Kidney tubule cell (primary cell): ENCODE results near the gene ADORA2A.
A peak's percentile ranks its signal among the peaks of the same experiment; 100 is the strongest.

Experiments
- DNase-seq: peaks from one replicate; pipeline ENCODE4 v3.0.0-alpha.2; 2018; ENCODE audit warnings: low spot score

Gene ADORA2A

GRCh38 chr22:24418786-24419474 lies 8.5 kb upstream of the ADORA2A start:
- DNase-seq = no peak

- no peak for DNase-seq
These were observed 7.9 kb upstream of the ADORA2A start for GRCh38 chr22:24419475-24419850.

- no peak for DNase-seq
These were observed 7.1 kb upstream of the ADORA2A start for GRCh38 chr22:24420072-24420976.

- no peak for DNase-seq
These were observed 6.4 kb upstream of the ADORA2A start for GRCh38 chr22:24420977-24421343.

- peak; percentile 34 for DNase-seq
These were observed 5.9 kb upstream of the ADORA2A start for GRCh38 chr22:24421428-24421931.

- no peak for DNase-seq
These were observed 5.2 kb upstream of the ADORA2A start for GRCh38 chr22:24422102-24422665.

GRCh38 chr22:24423519-24424000 lies 3.8 kb upstream of the ADORA2A start:
- DNase-seq = peak; percentile 43

- DNase-seq = no peak
These were observed 3.1 kb upstream of the ADORA2A start for GRCh38 chr22:24424001-24424900.

GRCh38 chr22:24424901-24425775 lies 2.3 kb upstream of the ADORA2A start:
- DNase-seq = no peak

- no peak for DNase-seq
These were observed 963 bp upstream of the ADORA2A start for GRCh38 chr22:24426436-24426835.

- no peak for DNase-seq
These were observed 424 bp upstream of the ADORA2A start for GRCh38 chr22:24426851-24427499.

GRCh38 chr22:24428751-24429410 lies 1.5 kb downstream of the ADORA2A start:
- DNase-seq = no peak

- peak; percentile 57 for DNase-seq
These were observed 2.3 kb downstream of the ADORA2A start for GRCh38 chr22:24429411-24430365.

GRCh38 chr22:24430431-24431308 lies 3.3 kb downstream of the ADORA2A start:
- no peak for DNase-seq

GRCh38 chr22:24431309-24432034 lies 4.1 kb downstream of the ADORA2A start:
- DNase-seq = no peak

- DNase-seq = peak; percentile 62
These were observed 4.9 kb downstream of the ADORA2A start for GRCh38 chr22:24432059-24432853.
